ENCODE results near the gene PAMR1.

Gene PAMR1

DNA sequence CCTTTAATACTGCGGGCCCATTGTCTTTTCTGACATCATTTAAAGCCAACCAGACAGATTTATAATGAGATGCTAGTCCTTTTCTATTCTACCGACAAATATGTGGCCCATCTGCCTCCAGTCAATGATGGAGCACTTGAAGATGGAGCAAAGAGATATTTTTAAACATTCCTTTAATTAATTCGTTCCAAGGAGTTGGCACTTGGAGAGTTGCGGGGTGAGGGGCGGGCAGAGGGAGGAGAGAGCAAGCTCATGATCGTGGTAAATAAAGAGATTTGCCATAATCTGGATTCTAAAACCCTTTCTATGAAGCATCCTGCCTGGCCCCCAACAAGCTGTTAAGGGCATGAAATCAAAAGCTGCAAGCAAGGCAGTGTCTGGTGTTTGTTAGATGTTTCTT is 111.1 kb downstream of the PAMR1 start:
- peaks cover 46% of the 10 kb centered on the region for H3K27me3 ChIP-seq (ENCODE audit: control insufficient read depth, insufficient read depth, low read length)
- no peaks in the 10 kb centered on the region for H3K9me3 ChIP-seq (ENCODE audit: control insufficient read depth, insufficient read depth, low read length)
- no peaks in the 10 kb centered on the region for H3K36me3 ChIP-seq (ENCODE audit: control insufficient read depth, insufficient read depth, low read length)
- H3K4me3 ChIP-seq (ENCODE audit: low read depth, low read length), result no peak overlapping the region
- peaks cover 5% of the 10 kb centered on the region for H3K4me1 ChIP-seq (ENCODE audit: control insufficient read depth, insufficient read depth, low read length)
- H3K9ac ChIP-seq (ENCODE audit: low read depth, low read length), result no peak overlapping the region

- Histone ChIP-seq H3K36me3 (ENCODE audit: control insufficient read depth, insufficient read depth, low read length) (no peaks in the 10 kb centered on the region), H3K4me3 (ENCODE audit: low read depth, low read length) (no peak overlapping the region), H3K27me3 (ENCODE audit: control insufficient read depth, insufficient read depth, low read length) (peaks cover 46% of the 10 kb centered on the region), H3K9ac (ENCODE audit: low read depth, low read length) (no peak overlapping the region), H3K9me3 (ENCODE audit: control insufficient read depth, insufficient read depth, low read length) (no peaks in the 10 kb centered on the region), H3K4me1 (ENCODE audit: control insufficient read depth, insufficient read depth, low read length) (peaks cover 5% of the 10 kb centered on the region)
These were observed 111.8 kb downstream of the PAMR1 start for GRCh38 chr11:35413598-35413997.

GRCh38 chr11:35412285-35412684 is 113.1 kb downstream of the PAMR1 start:
- H3K9me3 ChIP-seq (ENCODE audit: control insufficient read depth, insufficient read depth, low read length), result no peaks in the 10 kb centered on the region
- no peaks in the 10 kb centered on the region for H3K36me3 ChIP-seq (ENCODE audit: control insufficient read depth, insufficient read depth, low read length)
- no peak overlapping the region for H3K4me3 ChIP-seq (ENCODE audit: low read depth, low read length)
- H3K4me1 ChIP-seq (ENCODE audit: control insufficient read depth, insufficient read depth, low read length), result no peaks in the 10 kb centered on the region
- peaks cover 32% of the 10 kb centered on the region for H3K27me3 ChIP-seq (ENCODE audit: control insufficient read depth, insufficient read depth, low read length)
- H3K9ac ChIP-seq (ENCODE audit: low read depth, low read length), result no peak overlapping the region

- no peaks in the 10 kb centered on the region for H3K36me3 ChIP-seq (ENCODE audit: control insufficient read depth, insufficient read depth, low read length)
- H3K27me3 ChIP-seq (ENCODE audit: control insufficient read depth, insufficient read depth, low read length), result no peaks in the 10 kb centered on the region
- H3K9ac ChIP-seq (ENCODE audit: low read depth, low read length), result no peak overlapping the region
- H3K4me3 ChIP-seq (ENCODE audit: low read depth, low read length), result no peak overlapping the region
- H3K9me3 ChIP-seq (ENCODE audit: control insufficient read depth, insufficient read depth, low read length), result no peaks in the 10 kb centered on the region
- H3K4me1 ChIP-seq (ENCODE audit: control insufficient read depth, insufficient read depth, low read length), result peaks cover 3% of the 10 kb centered on the region
These were observed 118.4 kb downstream of the PAMR1 start for GRCh38 chr11:35407041-35407440.

GRCh38 chr11:35404388-35404775 is 121.0 kb downstream of the PAMR1 start:
- no peaks in the 10 kb centered on the region for H3K36me3 ChIP-seq (ENCODE audit: control insufficient read depth, insufficient read depth, low read length)
- no peaks in the 10 kb centered on the region for H3K9me3 ChIP-seq (ENCODE audit: control insufficient read depth, insufficient read depth, low read length)
- H3K4me1 ChIP-seq (ENCODE audit: control insufficient read depth, insufficient read depth, low read length), result peaks cover 7% of the 10 kb centered on the region
- H3K4me3 ChIP-seq (ENCODE audit: low read depth, low read length), result no peak overlapping the region
- no peaks in the 10 kb centered on the region for H3K27me3 ChIP-seq (ENCODE audit: control insufficient read depth, insufficient read depth, low read length)
- no peak overlapping the region for H3K9ac ChIP-seq (ENCODE audit: low read depth, low read length)

- Histone ChIP-seq H3K9me3 (ENCODE audit: control insufficient read depth, insufficient read depth, low read length) (no peaks in the 10 kb centered on the region), H3K4me3 (ENCODE audit: low read depth, low read length) (no peak overlapping the region), H3K9ac (ENCODE audit: low read depth, low read length) (no peak overlapping the region), H3K27me3 (ENCODE audit: control insufficient read depth, insufficient read depth, low read length) (no peaks in the 10 kb centered on the region), H3K36me3 (ENCODE audit: control insufficient read depth, insufficient read depth, low read length) (no peaks in the 10 kb centered on the region), H3K4me1 (ENCODE audit: control insufficient read depth, insufficient read depth, low read length) (peaks cover 7% of the 10 kb centered on the region)
These were observed 121.5 kb downstream of the PAMR1 start for GRCh38 chr11:35403765-35404387.

GRCh38 chr11:35402751-35403660 is 122.4 kb downstream of the PAMR1 start:
- Histone ChIP-seq H3K4me1 (ENCODE audit: control insufficient read depth, insufficient read depth, low read length) (peaks cover 7% of the 10 kb centered on the region), H3K4me3 (ENCODE audit: low read depth, low read length) (no peak overlapping the region), H3K9ac (ENCODE audit: low read depth, low read length) (no peak overlapping the region), H3K9me3 (ENCODE audit: control insufficient read depth, insufficient read depth, low read length) (no peaks in the 10 kb centered on the region), H3K36me3 (ENCODE audit: control insufficient read depth, insufficient read depth, low read length) (no peaks in the 10 kb centered on the region), H3K27me3 (ENCODE audit: control insufficient read depth, insufficient read depth, low read length) (no peaks in the 10 kb centered on the region)

- no peaks in the 10 kb centered on the region for H3K27me3 ChIP-seq (ENCODE audit: control insufficient read depth, insufficient read depth, low read length)
- H3K9me3 ChIP-seq (ENCODE audit: control insufficient read depth, insufficient read depth, low read length), result no peaks in the 10 kb centered on the region
- no peak overlapping the region for H3K4me3 ChIP-seq (ENCODE audit: low read depth, low read length)
- no peak overlapping the region for H3K9ac ChIP-seq (ENCODE audit: low read depth, low read length)
- H3K4me1 ChIP-seq (ENCODE audit: control insufficient read depth, insufficient read depth, low read length), result peaks cover 4% of the 10 kb centered on the region
- no peaks in the 10 kb centered on the region for H3K36me3 ChIP-seq (ENCODE audit: control insufficient read depth, insufficient read depth, low read length)
These were observed 126.5 kb downstream of the PAMR1 start for GRCh38 chr11:35398881-35399280.

- H3K27me3 ChIP-seq (ENCODE audit: control insufficient read depth, insufficient read depth, low read length), result no peaks in the 10 kb centered on the region
- no peaks in the 10 kb centered on the region for H3K9me3 ChIP-seq (ENCODE audit: control insufficient read depth, insufficient read depth, low read length)
- no peak overlapping the region for H3K4me3 ChIP-seq (ENCODE audit: low read depth, low read length)
- H3K9ac ChIP-seq (ENCODE audit: low read depth, low read length), result no peak overlapping the region
- no peaks in the 10 kb centered on the region for H3K36me3 ChIP-seq (ENCODE audit: control insufficient read depth, insufficient read depth, low read length)
- H3K4me1 ChIP-seq (ENCODE audit: control insufficient read depth, insufficient read depth, low read length), result no peaks in the 10 kb centered on the region
These were observed 130.5 kb downstream of the PAMR1 start for GRCh38 chr11:35394941-35395340.

DNA sequence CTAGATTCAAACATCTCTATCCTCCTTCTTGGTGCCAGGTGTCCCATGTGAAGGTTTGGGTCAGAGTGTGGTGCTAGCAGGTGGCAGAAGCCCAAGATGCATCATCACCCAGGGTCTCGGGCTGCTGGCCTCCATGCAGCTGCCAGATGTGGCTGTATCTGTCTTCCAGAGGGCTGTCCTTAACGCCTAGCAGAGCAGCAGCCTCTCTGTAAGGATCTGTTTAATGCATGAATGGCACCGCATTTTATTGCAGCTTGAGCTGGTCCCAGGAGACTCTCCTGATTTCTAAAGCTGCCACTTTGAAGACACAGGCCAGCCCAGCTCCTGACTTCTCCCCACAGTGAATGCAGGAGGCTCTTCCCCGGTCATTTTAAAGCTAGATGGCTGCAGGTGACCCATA is 132.3 kb downstream of the PAMR1 start:
- Histone ChIP-seq H3K36me3 (ENCODE audit: control insufficient read depth, insufficient read depth, low read length) (no peaks in the 10 kb centered on the region), H3K9me3 (ENCODE audit: control insufficient read depth, insufficient read depth, low read length) (no peaks in the 10 kb centered on the region), H3K4me3 (ENCODE audit: low read depth, low read length) (no peak overlapping the region), H3K4me1 (ENCODE audit: control insufficient read depth, insufficient read depth, low read length) (no peaks in the 10 kb centered on the region), H3K9ac (ENCODE audit: low read depth, low read length) (no peak overlapping the region), H3K27me3 (ENCODE audit: control insufficient read depth, insufficient read depth, low read length) (no peaks in the 10 kb centered on the region)

GRCh38 chr11:35391922-35392688 is 133.3 kb downstream of the PAMR1 start:
- H3K4me1 ChIP-seq (ENCODE audit: control insufficient read depth, insufficient read depth, low read length), result no peaks in the 10 kb centered on the region

More at GRCh38 chr11:35391922-35392688, 133.3 kb downstream of the PAMR1 start:
- Histone ChIP-seq H3K9me3 (ENCODE audit: control insufficient read depth, insufficient read depth, low read length) (no peaks in the 10 kb centered on the region), H3K27me3 (ENCODE audit: control insufficient read depth, insufficient read depth, low read length) (no peaks in the 10 kb centered on the region), H3K9ac (ENCODE audit: low read depth, low read length) (no peak overlapping the region), H3K36me3 (ENCODE audit: control insufficient read depth, insufficient read depth, low read length) (no peaks in the 10 kb centered on the region), H3K4me3 (ENCODE audit: low read depth, low read length) (no peak overlapping the region)
